ENCODE results near the gene RBMS3. TPM values are rescaled to one million over a fixed set of nuclear protein-coding genes. Genes with fewer than 3 reads are reported as not detected.
A peak's percentile ranks its signal among the peaks of the same experiment; 100 is the strongest.

The RBMS3 gene
- total RNA-seq, 1 donor from 2014 or later, result 13.2 TPM

DNA sequence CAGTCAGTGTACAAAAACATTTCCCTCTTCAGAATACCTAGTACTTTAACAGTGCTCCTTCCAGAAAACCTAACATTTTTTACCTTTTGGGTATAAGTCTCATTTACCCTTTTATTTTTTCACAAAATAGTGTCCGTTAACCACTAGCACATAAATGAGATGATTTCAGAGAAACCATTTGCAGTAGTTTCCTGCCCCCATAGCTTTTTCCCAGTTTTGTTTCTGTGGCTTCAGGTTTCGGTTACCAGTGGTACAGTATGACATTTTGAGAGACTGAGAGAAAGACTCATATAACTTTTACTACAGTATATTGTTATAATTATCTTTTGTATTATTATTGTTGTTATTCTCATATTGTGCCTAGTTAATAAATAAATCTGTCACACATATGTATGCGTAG is 6.2 kb upstream of the RBMS3 start:
- no peak for DNase-seq (ENCODE audit: low read depth)

DNA sequence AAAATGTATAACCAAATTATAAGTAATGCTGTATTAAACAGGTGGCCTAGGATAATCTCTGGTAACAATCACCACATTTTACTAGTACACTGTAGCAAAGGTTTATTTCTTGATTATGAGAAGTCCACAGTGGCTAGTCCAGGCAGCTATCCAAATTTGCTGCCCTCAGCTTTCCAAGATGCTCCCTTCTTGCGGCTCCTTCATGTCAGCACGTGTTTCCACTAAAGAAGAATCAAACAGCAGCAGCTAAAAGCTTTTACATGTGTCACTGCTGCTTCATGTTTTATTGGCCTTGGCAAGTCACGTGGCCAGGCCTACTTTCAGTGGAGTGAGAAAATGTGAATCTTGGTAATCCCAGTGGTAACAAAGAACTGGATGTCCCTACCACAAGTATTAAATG is 5.6 kb upstream of the RBMS3 start:
- TF ChIP-seq, protein P1, sequence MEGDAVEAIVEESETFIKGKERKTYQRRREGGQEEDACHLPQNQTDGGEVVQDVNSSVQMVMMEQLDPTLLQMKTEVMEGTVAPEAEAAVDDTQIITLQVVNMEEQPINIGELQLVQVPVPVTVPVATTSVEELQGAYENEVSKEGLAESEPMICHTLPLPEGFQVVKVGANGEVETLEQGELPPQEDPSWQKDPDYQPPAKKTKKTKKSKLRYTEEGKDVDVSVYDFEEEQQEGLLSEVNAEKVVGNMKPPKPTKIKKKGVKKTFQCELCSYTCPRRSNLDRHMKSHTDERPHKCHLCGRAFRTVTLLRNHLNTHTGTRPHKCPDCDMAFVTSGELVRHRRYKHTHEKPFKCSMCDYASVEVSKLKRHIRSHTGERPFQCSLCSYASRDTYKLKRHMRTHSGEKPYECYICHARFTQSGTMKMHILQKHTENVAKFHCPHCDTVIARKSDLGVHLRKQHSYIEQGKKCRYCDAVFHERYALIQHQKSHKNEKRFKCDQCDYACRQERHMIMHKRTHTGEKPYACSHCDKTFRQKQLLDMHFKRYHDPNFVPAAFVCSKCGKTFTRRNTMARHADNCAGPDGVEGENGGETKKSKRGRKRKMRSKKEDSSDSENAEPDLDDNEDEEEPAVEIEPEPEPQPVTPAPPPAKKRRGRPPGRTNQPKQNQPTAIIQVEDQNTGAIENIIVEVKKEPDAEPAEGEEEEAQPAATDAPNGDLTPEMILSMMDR (conservative IDR thresholded peaks at IDR 0.05; ENCODE audit: low read depth, low read length), result no peak
- DNase-seq (ENCODE audit: low read depth), result no peak
- no peak overlapping the region for H3K4me3 ChIP-seq (ENCODE audit: low read depth, low read length)

More for the DNA sequence above, 6.2 kb upstream of the RBMS3 start:
- H3K4me3 ChIP-seq (ENCODE audit: low read depth, low read length), result no peak overlapping the region
- TF ChIP-seq, protein P1 (conservative IDR thresholded peaks at IDR 0.05; ENCODE audit: low read depth, low read length), result no peak

DNA sequence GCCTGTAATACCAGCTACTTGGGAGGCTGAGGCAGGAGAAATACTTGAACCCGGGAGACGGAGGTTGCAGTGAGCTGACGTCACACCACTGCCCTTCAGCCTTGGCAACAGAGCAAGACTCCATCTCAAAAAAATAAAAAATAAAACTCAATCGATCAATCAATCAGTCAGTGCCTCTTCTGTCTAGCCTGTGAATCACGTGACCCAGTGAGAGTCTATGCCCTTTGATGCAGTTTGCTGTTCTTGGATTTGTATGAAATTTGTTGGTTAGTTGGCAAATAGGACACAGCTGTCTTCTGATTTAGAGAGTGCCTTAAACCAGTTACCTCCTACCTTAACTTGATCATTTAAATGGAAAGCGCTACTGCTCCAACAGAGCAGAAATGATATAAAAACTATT is 3.6 kb upstream of the RBMS3 start:
- no peak overlapping the region for H3K4me3 ChIP-seq (ENCODE audit: low read depth, low read length)
- DNase-seq (ENCODE audit: low read depth), result no peak
- TF ChIP-seq, protein P1 (conservative IDR thresholded peaks at IDR 0.05; ENCODE audit: low read depth, low read length), result no peak

DNA sequence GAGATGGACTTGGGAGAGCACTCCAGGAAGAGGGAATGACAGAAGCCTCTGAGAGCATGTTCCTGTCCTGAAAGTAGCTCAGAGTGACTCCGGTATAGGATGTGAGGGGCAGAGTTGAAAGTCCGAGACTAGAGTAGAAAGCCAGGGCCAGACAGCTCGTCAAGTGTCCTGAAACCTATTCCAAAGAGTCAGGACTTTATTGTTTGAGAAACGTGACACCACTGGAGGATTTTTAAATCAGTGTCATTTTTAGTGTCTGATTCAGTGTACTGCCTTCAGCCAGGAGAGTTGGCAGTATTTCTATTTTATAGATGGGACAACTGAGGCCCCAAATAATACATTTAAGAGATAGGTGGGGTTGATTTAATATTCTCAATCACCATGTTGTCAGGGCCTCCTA is 1.6 kb upstream of the RBMS3 start:
- DNase-seq (ENCODE audit: low read depth), result no peak
- H3K4me3 ChIP-seq (ENCODE audit: low read depth, low read length), result no peak overlapping the region
- TF ChIP-seq, protein P1 (conservative IDR thresholded peaks at IDR 0.05; ENCODE audit: low read depth, low read length), result no peak

DNA sequence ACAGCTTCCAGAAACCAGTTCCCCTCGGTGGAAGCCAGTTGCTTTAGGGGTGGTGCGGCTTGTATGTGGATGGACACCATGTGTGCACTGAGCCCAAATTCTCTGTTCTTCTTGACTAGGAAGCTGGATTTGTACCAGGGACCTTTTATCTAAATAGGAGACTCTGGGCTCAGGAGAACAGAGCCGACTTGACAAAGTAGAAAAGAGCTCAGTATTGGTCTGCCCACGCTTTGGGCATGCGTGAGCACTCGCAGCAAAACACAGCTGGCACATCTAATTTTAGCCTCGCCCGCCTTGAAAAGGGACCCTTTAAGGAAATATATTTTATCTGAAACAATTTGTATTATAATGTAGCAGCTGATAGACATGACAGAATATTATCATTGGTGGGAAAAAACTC is 1.1 kb upstream of the RBMS3 start:
- no peak for DNase-seq (ENCODE audit: low read depth)
- H3K4me3 ChIP-seq (ENCODE audit: low read depth, low read length), result peak overlapping the region; percentile 65
- TF ChIP-seq, protein P1 (conservative IDR thresholded peaks at IDR 0.05; ENCODE audit: low read depth, low read length), result no peak

DNA sequence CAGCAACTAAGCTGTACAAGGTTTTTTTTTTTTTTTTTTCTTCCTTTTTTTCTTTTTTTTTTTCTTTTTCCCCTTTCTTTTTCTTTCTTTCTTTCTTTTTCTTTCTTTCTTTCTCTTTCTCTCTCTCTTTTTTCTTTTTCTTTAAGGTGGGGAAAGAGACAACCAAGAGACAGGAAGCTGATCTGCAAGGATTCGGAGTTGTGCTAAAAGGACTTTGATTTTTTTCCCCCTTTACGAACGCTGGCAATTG is 148 bp downstream of the RBMS3 start:
- DNase-seq (ENCODE audit: low read depth), result no peak
- H3K4me3 ChIP-seq (ENCODE audit: low read depth, low read length), result peak overlapping the region; percentile 65
- TF ChIP-seq, protein P1 (conservative IDR thresholded peaks at IDR 0.05; ENCODE audit: low read depth, low read length), result no peak

DNA sequence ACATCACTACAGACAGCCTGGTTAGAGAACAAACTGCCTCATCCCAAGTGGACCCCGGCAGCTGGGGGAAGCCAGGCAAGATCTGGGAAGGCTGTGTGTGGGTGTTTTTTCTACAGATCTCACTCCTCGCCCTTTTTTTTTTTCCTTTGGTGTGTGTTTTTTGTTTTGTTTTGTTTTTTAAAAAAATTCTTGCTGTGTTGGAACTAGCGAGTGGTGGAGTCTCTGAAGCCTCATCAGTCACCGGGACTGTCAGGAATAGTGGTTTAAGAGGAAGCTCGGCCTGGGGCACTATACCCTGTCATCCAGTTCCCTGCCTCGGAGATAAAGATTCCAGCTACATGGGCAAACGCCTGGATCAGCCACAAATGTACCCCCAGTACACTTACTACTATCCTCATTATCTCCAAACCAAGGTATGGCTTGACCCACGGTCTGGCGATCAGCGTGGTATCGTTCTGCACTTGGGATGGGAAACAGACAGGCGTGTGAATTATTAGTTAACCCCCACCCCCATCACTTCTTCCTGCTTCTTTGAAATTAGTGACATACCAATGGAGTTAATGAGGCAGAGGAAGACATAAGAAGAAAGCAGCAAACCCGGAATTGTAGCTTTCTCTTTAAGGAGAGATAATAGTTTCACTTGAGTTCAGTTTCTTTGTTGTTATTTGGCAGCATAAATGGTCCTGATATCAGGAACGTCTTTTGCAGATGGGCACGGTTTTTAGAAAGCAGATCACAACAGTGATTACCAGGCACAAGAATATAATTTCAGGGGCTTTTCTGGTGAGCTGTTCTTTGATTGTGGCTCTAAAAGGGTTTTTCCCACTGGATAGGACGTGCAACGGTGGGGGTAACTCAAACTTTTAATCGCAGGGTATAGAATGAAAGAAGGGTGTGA is 722 bp downstream of the RBMS3 start:
- peak overlapping the region; percentile 65 for H3K4me3 ChIP-seq (ENCODE audit: low read depth, low read length)
- no peak for DNase-seq (ENCODE audit: low read depth)
- TF ChIP-seq, protein P1 (conservative IDR thresholded peaks at IDR 0.05; ENCODE audit: low read depth, low read length), result no peak

Measured in epithelial cell of proximal tubule (primary cell).